Measurements from ENCODE around the gene MICAL1.

Gene MICAL1

GRCh38 chr6:109411034-109411433 is 44.5 kb downstream of the MICAL1 start:
- H3K27ac ChIP-seq = no peak overlapping the region
- intact Hi-C loops (cut with DNase I; ENCODE audit: low total_unique reads) = no loop called here
- no peak overlapping the region for H3K4me3 ChIP-seq
- H3K27me3 ChIP-seq = no peaks in the 10 kb centered on the region
- no peaks in the 10 kb centered on the region for H3K9me3 ChIP-seq
- no peak for TF ChIP-seq CTCF (IDR thresholded peaks at IDR 0.05)
- no peaks in the 10 kb centered on the region for H3K4me1 ChIP-seq
- peaks cover 0 to 5% (median 0%) of the 10 kb centered on the region in 3 donors for H3K36me3 ChIP-seq
- DNase-seq = no peak

- TF ChIP-seq CTCF (IDR thresholded peaks at IDR 0.05) = no peak
- no peak for DNase-seq
- H3K4me1 ChIP-seq = no peaks in the 10 kb centered on the region
- no peaks in the 10 kb centered on the region for H3K27me3 ChIP-seq
- H3K4me3 ChIP-seq = no peak overlapping the region
- H3K36me3 ChIP-seq = no peaks in the 10 kb centered on the region
- H3K27ac ChIP-seq = no peak overlapping the region
- intact Hi-C loops (cut with DNase I; ENCODE audit: low total_unique reads) = no loop called here
- no peaks in the 10 kb centered on the region for H3K9me3 ChIP-seq
Measured at GRCh38 chr6:109406196-109406595, 49.4 kb downstream of the MICAL1 start.

- TF ChIP-seq CTCF (IDR thresholded peaks at IDR 0.05) = no peak
- intact Hi-C loops (cut with DNase I; ENCODE audit: low total_unique reads) = no loop called here
- Histone ChIP-seq H3K27ac (no peak overlapping the region), H3K4me1 (no peaks in the 10 kb centered on the region), H3K27me3 (no peaks in the 10 kb centered on the region), H3K9me3 (no peaks in the 10 kb centered on the region), H3K4me3 (no peak overlapping the region), H3K36me3 (no peaks in the 10 kb centered on the region)
- DNase-seq = no peak
Measured at GRCh38 chr6:109397020-109397419, 58.6 kb downstream of the MICAL1 start.

- intact Hi-C loops (cut with DNase I; ENCODE audit: low total_unique reads) = no loop called here
- no peaks in the 10 kb centered on the region for H3K36me3 ChIP-seq
Measured at GRCh38 chr6:109396046-109396718, 59.4 kb downstream of the MICAL1 start.

More at GRCh38 chr6:109396046-109396718, 59.4 kb downstream of the MICAL1 start:
- no peak overlapping the region for H3K4me3 ChIP-seq
- no peaks in the 10 kb centered on the region for H3K4me1 ChIP-seq
- no peak for TF ChIP-seq CTCF (IDR thresholded peaks at IDR 0.05)
- H3K9me3 ChIP-seq = no peaks in the 10 kb centered on the region
- DNase-seq = no peak
- no peak overlapping the region for H3K27ac ChIP-seq
- no peaks in the 10 kb centered on the region for H3K27me3 ChIP-seq

All from tibial artery (tissue), 4 donors.